Measurements from ENCODE around the gene PIK3R3.

Gene PIK3R3

DNA sequence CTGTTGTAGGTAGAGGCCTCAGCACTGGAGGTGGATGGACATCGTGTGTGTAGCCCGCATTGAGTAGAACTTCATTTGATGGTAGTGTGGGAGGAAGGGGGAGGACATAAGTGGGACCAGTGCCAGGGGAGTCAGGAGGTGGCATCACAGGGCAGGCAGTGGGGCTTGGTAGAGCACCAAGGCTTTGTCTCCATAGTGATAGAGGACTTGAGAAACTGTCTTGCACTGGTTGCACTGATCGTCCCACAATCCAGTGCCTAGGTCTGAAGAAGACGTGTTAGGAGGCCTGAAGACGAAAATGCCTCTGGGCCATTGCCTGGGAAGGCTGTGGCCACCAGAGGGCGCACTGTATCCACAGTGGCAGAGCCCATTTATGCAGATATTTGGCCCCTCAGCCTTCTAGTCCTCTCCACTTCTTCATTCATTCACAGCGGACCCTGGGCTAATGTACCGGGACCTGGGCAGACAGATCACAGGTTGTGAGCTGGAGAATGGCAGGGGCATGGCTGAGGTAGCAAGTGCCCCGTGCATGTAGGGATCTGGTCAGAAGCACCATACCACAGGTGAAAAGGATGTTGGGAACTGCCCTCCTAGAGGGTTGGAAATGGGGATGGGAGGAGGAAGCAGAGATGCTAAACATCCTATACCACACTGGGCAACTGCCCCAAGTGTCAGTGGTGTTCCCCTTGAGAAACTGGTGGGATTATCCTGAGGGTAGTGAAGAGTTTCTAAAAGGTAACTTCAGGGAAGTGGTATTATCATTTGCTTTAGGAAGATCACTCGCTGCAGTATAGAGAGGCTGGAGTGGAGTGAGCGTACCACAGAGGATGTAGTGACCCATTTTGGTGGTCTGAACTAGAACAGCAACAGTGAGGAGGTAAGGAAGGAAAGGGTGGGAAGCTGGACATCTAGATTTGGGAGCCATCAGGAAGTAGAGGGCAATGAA lies 95.3 kb downstream of the PIK3R3 start:
- peak; percentile 36 for DNase-seq (ENCODE audit: low read depth)
- no peak overlapping the region for H3K4me3 ChIP-seq (ENCODE audit: low read depth, low read length)

DNA sequence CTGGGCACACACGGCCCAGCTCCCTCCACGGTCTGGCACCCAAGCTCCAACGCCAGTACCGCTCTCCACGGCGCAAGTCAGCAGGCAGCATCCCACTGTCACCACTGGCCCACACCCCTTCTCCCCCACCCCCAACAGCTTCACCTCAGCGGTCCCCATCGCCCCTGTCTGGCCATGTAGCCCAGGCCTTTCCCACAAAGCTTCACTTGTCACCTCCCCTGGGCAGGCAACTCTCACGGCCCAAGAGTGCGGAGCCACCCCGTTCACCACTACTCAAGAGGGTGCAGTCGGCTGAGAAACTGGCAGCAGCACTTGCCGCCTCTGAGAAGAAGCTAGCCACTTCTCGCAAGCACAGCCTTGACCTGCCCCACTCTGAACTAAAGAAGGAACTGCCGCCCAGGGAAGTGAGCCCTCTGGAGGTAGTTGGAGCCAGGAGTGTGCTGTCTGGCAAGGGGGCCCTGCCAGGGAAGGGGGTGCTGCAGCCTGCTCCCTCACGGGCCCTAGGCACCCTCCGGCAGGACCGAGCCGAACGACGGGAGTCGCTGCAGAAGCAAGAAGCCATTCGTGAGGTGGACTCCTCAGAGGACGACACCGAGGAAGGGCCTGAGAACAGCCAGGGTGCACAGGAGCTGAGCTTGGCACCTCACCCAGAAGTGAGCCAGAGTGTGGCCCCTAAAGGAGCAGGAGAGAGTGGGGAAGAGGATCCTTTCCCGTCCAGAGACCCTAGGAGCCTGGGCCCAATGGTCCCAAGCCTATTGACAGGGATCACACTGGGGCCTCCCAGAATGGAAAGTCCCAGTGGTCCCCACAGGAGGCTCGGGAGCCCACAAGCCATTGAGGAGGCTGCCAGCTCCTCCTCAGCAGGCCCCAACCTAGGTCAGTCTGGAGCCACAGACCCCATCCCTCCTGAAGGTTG lies 97.6 kb downstream of the PIK3R3 start:
- no peak overlapping the region for H3K4me3 ChIP-seq (ENCODE audit: low read depth, low read length)
- no peak for DNase-seq (ENCODE audit: low read depth)

DNA sequence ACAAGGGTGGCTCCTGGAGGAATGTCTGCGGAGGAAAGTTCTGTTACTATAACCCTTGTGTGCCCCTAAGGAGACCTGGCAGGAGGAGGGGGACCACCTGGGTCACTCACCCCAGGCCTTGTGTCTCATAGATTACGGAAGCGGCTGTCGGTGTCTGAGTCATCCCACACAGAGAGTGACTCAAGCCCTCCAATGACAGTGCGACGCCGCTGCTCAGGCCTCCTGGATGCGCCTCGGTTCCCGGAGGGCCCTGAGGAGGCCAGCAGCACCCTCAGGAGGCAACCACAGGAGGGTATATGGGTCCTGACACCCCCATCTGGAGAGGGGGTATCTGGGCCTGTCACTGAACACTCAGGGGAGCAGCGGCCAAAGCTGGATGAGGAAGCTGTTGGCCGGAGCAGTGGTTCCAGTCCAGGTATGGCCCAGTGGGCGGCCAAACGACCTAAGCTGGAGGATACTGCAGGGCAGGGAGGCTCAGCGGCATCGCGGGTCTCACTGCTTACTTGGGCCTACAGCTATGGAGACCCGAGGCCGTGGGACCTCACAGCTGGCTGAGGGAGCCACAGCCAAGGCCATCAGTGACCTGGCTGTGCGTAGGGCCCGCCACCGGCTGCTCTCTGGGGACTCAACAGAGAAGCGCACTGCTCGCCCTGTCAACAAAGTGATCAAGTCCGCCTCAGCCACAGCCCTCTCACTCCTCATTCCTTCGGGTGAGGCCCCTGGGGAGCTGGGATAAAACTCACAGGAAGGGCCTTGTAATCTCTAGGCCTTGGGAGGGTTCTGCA lies 101.4 kb downstream of the PIK3R3 start:
- no peak overlapping the region for H3K4me3 ChIP-seq (ENCODE audit: low read depth, low read length)
- DNase-seq (ENCODE audit: low read depth), result no peak

DNA sequence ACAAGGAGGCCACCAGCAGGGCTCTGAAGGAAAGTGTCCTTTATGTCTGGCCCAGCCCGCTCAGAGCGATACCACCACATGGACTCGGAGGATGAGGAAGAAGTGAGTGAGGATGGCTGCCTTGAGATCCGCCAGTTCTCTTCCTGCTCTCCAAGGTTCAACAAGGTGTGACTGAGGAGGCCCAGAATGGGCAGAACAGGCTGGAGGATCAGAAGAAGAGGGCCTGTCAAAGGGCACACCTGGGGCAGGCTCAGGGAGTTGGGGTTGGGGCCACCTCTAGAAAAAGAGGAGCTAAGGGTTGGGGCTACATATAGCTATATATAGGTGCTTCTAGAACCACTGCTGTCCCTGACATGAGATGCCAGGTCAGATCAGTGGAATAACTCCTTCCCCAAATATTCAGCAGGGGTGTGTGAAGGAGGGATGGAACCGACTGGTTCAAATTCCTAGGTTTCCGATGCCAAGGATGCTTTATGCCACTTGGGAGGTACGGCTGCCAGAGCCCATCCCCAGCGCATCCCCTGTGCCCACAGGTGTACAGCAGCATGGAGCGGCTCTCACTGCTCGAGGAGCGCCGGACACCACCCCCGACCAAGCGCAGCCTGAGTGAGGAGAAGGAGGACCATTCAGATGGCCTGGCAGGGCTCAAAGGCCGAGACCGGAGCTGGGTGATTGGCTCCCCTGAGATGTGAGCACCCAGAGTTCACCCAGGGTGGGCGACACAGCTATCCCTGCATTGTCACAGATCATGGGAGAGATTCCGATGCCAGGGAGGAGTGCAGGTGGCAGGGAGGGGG lies 102.2 kb downstream of the PIK3R3 start:
- no peak overlapping the region for H3K4me3 ChIP-seq (ENCODE audit: low read depth, low read length)
- DNase-seq (ENCODE audit: low read depth), result no peak

- no peak overlapping the region for H3K4me3 ChIP-seq (ENCODE audit: low read depth, low read length)
- DNase-seq (ENCODE audit: low read depth), result no peak
These were observed 104.4 kb downstream of the PIK3R3 start for GRCh38 chr1:46027788-46028573.

GRCh38 chr1:46026531-46026930 lies 105.9 kb downstream of the PIK3R3 start:
- DNase-seq (ENCODE audit: low read depth), result no peak
- no peak overlapping the region for H3K4me3 ChIP-seq (ENCODE audit: low read depth, low read length)

DNA sequence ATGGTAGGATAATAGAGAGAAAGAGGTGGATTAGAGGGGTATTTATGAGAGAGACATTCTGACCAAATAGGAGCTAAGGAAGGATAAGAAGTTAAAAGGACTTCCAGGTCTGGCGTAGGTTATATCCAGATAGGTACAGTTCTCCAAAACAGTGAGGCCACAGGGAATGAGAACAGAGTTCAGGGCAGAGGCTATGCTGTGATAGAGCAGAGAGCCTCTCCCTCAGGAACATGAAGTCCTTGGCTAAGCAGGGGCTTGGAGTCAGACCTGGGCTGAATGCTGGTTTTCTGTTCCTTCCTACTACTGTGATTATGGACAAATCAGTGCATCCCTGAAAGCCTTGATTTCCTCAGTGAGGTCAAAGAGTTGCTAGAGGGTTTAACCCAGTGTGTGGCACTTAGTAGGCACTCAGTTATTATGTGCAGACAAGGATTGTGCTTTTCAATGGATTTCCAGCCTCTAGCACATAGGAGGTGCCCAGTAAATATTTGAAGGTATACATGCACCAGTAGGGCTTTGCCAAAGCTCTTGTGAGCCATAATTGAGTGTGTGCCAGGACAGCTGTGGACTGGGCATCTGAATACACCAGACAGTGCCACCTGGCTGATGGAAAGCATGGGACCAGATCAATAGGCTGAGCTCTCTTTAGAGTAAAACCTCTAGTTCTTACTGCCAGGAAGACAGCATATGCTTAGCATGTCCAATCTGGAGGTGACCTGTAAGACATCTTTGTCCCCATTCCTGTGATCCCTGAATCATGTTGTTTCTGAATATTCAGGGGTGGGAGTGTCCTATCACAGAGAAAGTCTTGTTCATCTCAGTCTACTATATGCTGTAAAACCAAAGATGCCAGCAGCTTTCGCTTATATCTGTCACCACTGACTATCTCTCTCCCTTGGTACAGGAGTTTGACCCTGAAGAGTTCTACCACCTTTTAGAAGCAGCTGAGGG lies 111.1 kb downstream of the PIK3R3 start:
- H3K4me3 ChIP-seq (ENCODE audit: low read depth, low read length), result no peak overlapping the region
- DNase-seq (ENCODE audit: low read depth), result no peak

GRCh38 chr1:46020010-46020409 lies 112.4 kb downstream of the PIK3R3 start:
- DNase-seq (ENCODE audit: low read depth), result peak; percentile 84
- H3K4me3 ChIP-seq (ENCODE audit: low read depth, low read length), result no peak overlapping the region

DNA sequence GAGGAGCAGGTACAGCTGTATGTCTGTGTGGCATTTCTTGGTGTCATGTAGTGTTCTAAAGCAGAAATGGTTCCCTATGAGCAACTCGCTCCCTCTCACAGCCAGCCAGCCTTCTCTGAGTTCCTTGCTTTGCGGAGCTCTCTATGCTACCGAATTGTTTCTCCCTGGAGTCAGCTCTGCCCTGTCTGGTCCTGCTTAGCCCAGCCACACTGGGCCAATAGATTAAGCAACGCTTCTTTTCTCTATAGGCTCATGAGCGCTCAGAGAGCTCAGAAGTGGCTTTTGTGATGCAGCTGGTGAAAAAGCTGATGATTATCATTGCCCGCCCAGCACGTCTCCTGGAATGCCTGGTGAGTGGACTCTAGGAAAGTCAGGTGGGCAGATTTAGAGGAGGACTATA lies 113.1 kb downstream of the PIK3R3 start:
- H3K4me3 ChIP-seq (ENCODE audit: low read depth, low read length), result no peak overlapping the region
- DNase-seq (ENCODE audit: low read depth), result no peak

- H3K4me3 ChIP-seq (ENCODE audit: low read depth, low read length), result no peak overlapping the region
- DNase-seq (ENCODE audit: low read depth), result no peak
These were observed 114.4 kb downstream of the PIK3R3 start for GRCh38 chr1:46017876-46018503.

DNA sequence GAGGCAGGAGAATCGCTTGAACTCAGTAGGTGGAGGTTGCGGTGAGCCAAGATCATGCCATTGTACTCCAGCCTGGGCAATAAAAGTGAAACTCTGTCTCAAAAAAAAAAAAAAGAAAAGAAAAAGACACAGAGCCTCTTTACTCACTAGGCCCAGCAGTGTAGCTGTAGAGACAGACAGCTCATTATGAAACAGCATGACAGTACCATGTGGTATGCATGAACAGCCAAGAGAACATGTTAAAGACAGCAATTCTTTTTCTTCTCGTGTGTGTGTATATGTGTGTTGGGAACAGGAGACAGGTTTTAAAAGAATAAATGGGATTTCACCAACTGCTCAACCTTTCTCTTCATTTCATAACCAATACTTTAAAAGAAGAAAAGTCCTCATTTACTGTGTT lies 118.8 kb downstream of the PIK3R3 start:
- peak; percentile 11 for DNase-seq (ENCODE audit: low read depth)
- H3K4me3 ChIP-seq (ENCODE audit: low read depth, low read length), result no peak overlapping the region

DNA sequence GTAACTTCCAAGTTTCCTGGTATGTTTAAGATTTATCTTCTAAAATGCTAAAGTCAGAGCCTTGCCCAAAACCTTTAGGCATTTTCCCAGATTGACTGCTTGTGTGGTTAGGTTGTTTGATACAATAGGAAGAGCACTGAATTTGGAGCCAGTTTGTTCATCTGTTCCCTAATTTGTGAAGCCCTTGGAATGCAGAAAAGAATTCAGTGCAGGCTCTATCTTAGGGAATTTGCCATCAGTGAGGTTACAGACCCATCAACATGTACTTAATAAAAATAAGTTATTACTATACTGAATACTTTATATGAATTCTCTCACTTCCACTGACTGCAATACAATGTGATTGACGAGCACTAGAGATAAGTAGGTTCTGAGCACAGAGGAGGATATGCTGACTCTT lies 120.2 kb downstream of the PIK3R3 start:
- H3K4me3 ChIP-seq (ENCODE audit: low read depth, low read length), result no peak overlapping the region
- no peak for DNase-seq (ENCODE audit: low read depth)

DNA sequence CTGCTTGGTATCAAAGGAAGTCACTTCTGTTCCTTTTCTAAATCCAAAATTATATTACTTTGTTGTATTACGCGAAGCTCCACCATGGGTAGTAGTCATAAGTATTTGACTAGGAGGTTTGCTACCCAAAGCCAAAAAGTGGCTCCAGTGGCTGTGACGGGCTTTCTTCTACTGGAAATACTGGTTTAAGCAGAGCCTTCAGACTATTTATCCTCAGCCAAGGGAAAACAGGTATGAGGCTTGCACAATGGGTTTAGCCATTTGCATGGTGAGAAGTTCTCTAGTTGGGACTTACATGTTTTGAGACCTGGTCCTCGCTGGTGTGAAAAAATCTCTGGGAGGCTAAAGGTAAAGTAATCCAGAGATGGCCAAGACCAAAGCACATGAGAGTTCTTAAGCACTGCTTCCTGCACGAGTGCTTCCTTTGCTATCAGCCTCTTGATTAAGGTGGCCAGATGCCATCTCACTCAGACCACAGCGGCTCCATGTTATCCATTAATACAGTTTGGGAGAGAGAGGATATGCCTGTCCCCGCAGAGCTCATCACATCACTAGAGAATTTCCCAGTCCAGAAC lies 121.2 kb downstream of the PIK3R3 start:
- H3K4me3 ChIP-seq (ENCODE audit: low read depth, low read length), result no peak overlapping the region
- no peak for DNase-seq (ENCODE audit: low read depth)

DNA sequence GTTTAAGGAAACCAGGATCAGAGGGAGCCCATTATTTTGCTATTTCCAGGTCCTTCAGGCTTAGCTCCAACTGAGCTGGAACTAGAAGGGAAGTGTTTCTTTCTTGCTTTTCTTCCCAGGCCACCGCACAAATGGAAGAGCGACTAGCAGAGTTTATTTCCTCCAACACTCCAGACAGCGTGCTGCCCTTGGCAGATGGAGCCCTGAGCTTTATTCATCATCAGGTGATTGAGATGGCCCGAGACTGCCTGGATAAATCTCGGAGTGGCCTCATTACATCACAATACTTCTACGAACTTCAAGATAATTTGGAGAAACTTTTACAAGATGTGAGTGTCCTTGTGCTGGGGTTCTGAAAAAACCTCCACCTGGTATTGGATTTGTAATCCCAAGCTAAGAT lies 121.8 kb downstream of the PIK3R3 start:
- H3K4me3 ChIP-seq (ENCODE audit: low read depth, low read length), result no peak overlapping the region
- no peak for DNase-seq (ENCODE audit: low read depth)

DNA sequence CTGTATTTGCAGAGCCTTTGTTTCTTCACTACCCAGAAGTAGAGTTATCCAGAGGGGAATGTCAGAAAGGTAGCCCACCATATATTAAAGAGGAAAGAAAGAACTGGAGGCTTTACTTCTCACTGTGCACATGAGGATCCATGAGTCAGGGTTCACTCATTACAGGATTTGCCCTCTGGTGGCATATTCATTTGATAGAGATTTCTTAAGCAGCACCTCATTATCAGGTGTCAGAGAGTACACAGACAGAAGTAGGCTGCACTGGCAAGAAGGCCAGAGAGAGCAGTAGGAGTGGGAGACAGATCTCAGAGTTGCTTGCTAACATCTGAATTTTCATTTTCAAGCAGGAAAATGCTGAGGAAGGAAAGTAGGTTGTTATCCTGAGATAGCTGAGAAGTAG lies 123.8 kb downstream of the PIK3R3 start:
- no peak for DNase-seq (ENCODE audit: low read depth)
- no peak overlapping the region for H3K4me3 ChIP-seq (ENCODE audit: low read depth, low read length)

DNA sequence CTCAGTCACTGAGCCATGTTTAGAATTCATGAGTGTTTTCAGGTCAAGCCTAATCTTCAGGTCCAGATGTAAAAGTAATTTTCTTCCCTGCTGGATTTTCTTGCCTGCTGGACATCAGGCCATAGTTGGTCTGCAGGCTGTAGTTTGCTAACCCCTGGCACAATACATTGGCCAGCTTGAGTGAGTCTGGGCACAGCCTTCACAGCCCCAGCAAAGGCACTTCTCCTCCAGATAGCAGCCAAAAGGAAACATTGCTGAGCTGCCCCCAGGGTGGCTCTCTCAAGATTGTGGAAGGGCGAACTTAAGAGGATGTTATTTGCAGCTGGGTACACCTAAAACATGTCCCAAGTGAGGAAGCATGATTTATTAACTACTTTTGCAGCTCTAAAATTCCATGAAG lies 126.8 kb downstream of the PIK3R3 start:
- DNase-seq (ENCODE audit: low read depth), result no peak
- H3K4me3 ChIP-seq (ENCODE audit: low read depth, low read length), result no peak overlapping the region

All from skeletal muscle cell (primary cell).